Measurements from ENCODE around the gene WASHC3.
A peak's percentile ranks its signal among the peaks of the same experiment; 100 is the strongest.

The WASHC3 gene

GRCh38 chr12:102061096-102061559 lies 663 bp downstream of the WASHC3 start:
- peaks cover 49% of the 10 kb centered on the region for H3K36me3 Mint-ChIP-seq
- H3K4me1 Mint-ChIP-seq: peaks cover 27% of the 10 kb centered on the region
- DNase-seq (ENCODE audit: low spot score in 2 of 2) (peak in 1 of 2 donors; percentile 71), ATAC-seq (peak; percentile 75)
- H3K9me3 Mint-ChIP-seq: no peaks in the 10 kb centered on the region
- peak overlapping the region; percentile 96 for H3K4me3 Mint-ChIP-seq
- peak overlapping the region; percentile 98 for H3K27ac Mint-ChIP-seq

- H3K4me1 Mint-ChIP-seq: peaks cover 35% of the 10 kb centered on the region
- peak overlapping the region; percentile 29 for H3K27ac Mint-ChIP-seq
- DNase-seq (ENCODE audit: low spot score in 2 of 2) (no peak), ATAC-seq (peak; percentile 44)
- no peak overlapping the region for H3K4me3 Mint-ChIP-seq
- no peaks in the 10 kb centered on the region for H3K9me3 Mint-ChIP-seq
- H3K36me3 Mint-ChIP-seq: peaks cover 67% of the 10 kb centered on the region
Measured at GRCh38 chr12:102059343-102059742, 2.4 kb downstream of the WASHC3 start.

- ATAC-seq (no peak), DNase-seq (ENCODE audit: low spot score in 2 of 2) (no peak)
- H3K36me3 Mint-ChIP-seq: peaks cover 80% of the 10 kb centered on the region
- H3K9me3 Mint-ChIP-seq: no peaks in the 10 kb centered on the region
- H3K4me1 Mint-ChIP-seq: peaks cover 31% of the 10 kb centered on the region
- H3K27ac Mint-ChIP-seq: no peak overlapping the region
- H3K4me3 Mint-ChIP-seq: no peak overlapping the region
Measured at GRCh38 chr12:102054345-102054744, 7.4 kb downstream of the WASHC3 start.

- peaks cover 81% of the 10 kb centered on the region for H3K36me3 Mint-ChIP-seq
- ATAC-seq: no peak
- DNase-seq (ENCODE audit: low spot score in 2 of 2): no peak
- peaks cover 24% of the 10 kb centered on the region for H3K4me1 Mint-ChIP-seq
- no peaks in the 10 kb centered on the region for H3K9me3 Mint-ChIP-seq
- no peak overlapping the region for H3K4me3 Mint-ChIP-seq
- peak overlapping the region; percentile 38 for H3K27ac Mint-ChIP-seq
Measured at GRCh38 chr12:102053062-102053349, 8.8 kb downstream of the WASHC3 start.

GRCh38 chr12:102052192-102053061 lies 9.4 kb downstream of the WASHC3 start:
- Mint-ChIP-seq H3K9me3 (no peaks in the 10 kb centered on the region), H3K4me3 (no peak overlapping the region), H3K27ac (peak overlapping the region; percentile 43), H3K4me1 (peaks cover 24% of the 10 kb centered on the region), H3K36me3 (peaks cover 81% of the 10 kb centered on the region)
- DNase-seq (ENCODE audit: low spot score in 2 of 2) (no peak), ATAC-seq (peak; percentile 39)

- DNase-seq (ENCODE audit: low spot score in 2 of 2): no peak
- H3K27ac Mint-ChIP-seq: peak overlapping the region; percentile 43
- no peak overlapping the region for H3K4me3 Mint-ChIP-seq
- no peaks in the 10 kb centered on the region for H3K9me3 Mint-ChIP-seq
- H3K4me1 Mint-ChIP-seq: peaks cover 19% of the 10 kb centered on the region
- ATAC-seq: peak; percentile 82
- H3K36me3 Mint-ChIP-seq: peaks cover 81% of the 10 kb centered on the region
Measured at GRCh38 chr12:102051431-102051965, 10.3 kb downstream of the WASHC3 start.

- no peak overlapping the region for H3K4me3 Mint-ChIP-seq
- ATAC-seq: no peak
- H3K4me1 Mint-ChIP-seq: peaks cover 15% of the 10 kb centered on the region
- H3K27ac Mint-ChIP-seq: no peak overlapping the region
- peaks cover 80% of the 10 kb centered on the region for H3K36me3 Mint-ChIP-seq
- no peaks in the 10 kb centered on the region for H3K9me3 Mint-ChIP-seq
- DNase-seq (ENCODE audit: low spot score in 2 of 2): no peak
Measured at GRCh38 chr12:102050660-102051430, 10.9 kb downstream of the WASHC3 start.

GRCh38 chr12:102043928-102044327 lies 17.9 kb downstream of the WASHC3 start:
- H3K27ac Mint-ChIP-seq: no peak overlapping the region
- H3K36me3 Mint-ChIP-seq: peaks cover 88% of the 10 kb centered on the region
- peak; percentile 50 for ATAC-seq
- no peaks in the 10 kb centered on the region for H3K9me3 Mint-ChIP-seq
- no peak overlapping the region for H3K4me3 Mint-ChIP-seq
- no peaks in the 10 kb centered on the region for H3K4me1 Mint-ChIP-seq
- DNase-seq (ENCODE audit: low spot score in 2 of 2): no peak

GRCh38 chr12:102033991-102034745 lies 27.6 kb downstream of the WASHC3 start:
- Mint-ChIP-seq H3K4me1 (no peaks in the 10 kb centered on the region), H3K9me3 (no peaks in the 10 kb centered on the region)
- DNase-seq (ENCODE audit: low spot score in 2 of 2): no peak

GRCh38 chr12:102031852-102032251 lies 29.9 kb downstream of the WASHC3 start:
- H3K4me3 Mint-ChIP-seq: no peak overlapping the region
- peaks cover 65% of the 10 kb centered on the region for H3K36me3 Mint-ChIP-seq
- no peak for DNase-seq (ENCODE audit: low spot score in 2 of 2)
- H3K4me1 Mint-ChIP-seq: no peaks in the 10 kb centered on the region
- H3K27ac Mint-ChIP-seq: no peak overlapping the region
- ATAC-seq: no peak
- H3K9me3 Mint-ChIP-seq: no peaks in the 10 kb centered on the region

More at GRCh38 chr12:102033991-102034745, 27.6 kb downstream of the WASHC3 start:
- H3K4me3 Mint-ChIP-seq: no peak overlapping the region
- no peak for ATAC-seq
- peaks cover 79% of the 10 kb centered on the region for H3K36me3 Mint-ChIP-seq
- H3K27ac Mint-ChIP-seq: no peak overlapping the region

GRCh38 chr12:102029141-102029540 lies 32.6 kb downstream of the WASHC3 start:
- no peaks in the 10 kb centered on the region for H3K4me1 Mint-ChIP-seq
- no peak overlapping the region for H3K27ac Mint-ChIP-seq
- no peak for ATAC-seq
- no peak for DNase-seq (ENCODE audit: low spot score in 2 of 2)
- peaks cover 49% of the 10 kb centered on the region for H3K36me3 Mint-ChIP-seq
- H3K4me3 Mint-ChIP-seq: no peak overlapping the region
- no peaks in the 10 kb centered on the region for H3K9me3 Mint-ChIP-seq

- peaks cover 51% of the 10 kb centered on the region for H3K36me3 Mint-ChIP-seq
- no peak for DNase-seq (ENCODE audit: low spot score in 2 of 2)
- no peaks in the 10 kb centered on the region for H3K9me3 Mint-ChIP-seq
- H3K4me1 Mint-ChIP-seq: no peaks in the 10 kb centered on the region
- no peak overlapping the region for H3K27ac Mint-ChIP-seq
- no peak for ATAC-seq
- H3K4me3 Mint-ChIP-seq: no peak overlapping the region
Measured at GRCh38 chr12:102026728-102027127, 35.1 kb downstream of the WASHC3 start.

GRCh38 chr12:102024765-102025164 lies 37.0 kb downstream of the WASHC3 start:
- ATAC-seq: no peak
- no peak for DNase-seq (ENCODE audit: low spot score in 2 of 2)

GRCh38 chr12:102023343-102023930 lies 38.4 kb downstream of the WASHC3 start:
- DNase-seq (ENCODE audit: low spot score in 2 of 2) (no peak), ATAC-seq (no peak)
- H3K4me3 Mint-ChIP-seq: no peak overlapping the region
- no peak overlapping the region for H3K27ac Mint-ChIP-seq
- H3K9me3 Mint-ChIP-seq: no peaks in the 10 kb centered on the region
- no peaks in the 10 kb centered on the region for H3K4me1 Mint-ChIP-seq
- peaks cover 38% of the 10 kb centered on the region for H3K36me3 Mint-ChIP-seq

More at GRCh38 chr12:102024765-102025164, 37.0 kb downstream of the WASHC3 start:
- Mint-ChIP-seq H3K4me3 (no peak overlapping the region), H3K36me3 (peaks cover 40% of the 10 kb centered on the region), H3K9me3 (no peaks in the 10 kb centered on the region), H3K27ac (no peak overlapping the region), H3K4me1 (no peaks in the 10 kb centered on the region)

- Mint-ChIP-seq H3K9me3 (no peaks in the 10 kb centered on the region), H3K27ac (no peak overlapping the region), H3K4me3 (no peak overlapping the region), H3K36me3 (peaks cover 39% of the 10 kb centered on the region), H3K4me1 (no peaks in the 10 kb centered on the region)
- no peak for DNase-seq (ENCODE audit: low spot score in 2 of 2)
- ATAC-seq: no peak
Measured at GRCh38 chr12:102022286-102022685, 39.5 kb downstream of the WASHC3 start.
